HG03469 (cell line): ENCODE results near the gene TNNT1.
"Not testable (repeated sequence)": the region's sequence is repeated elsewhere in the genome, so short reads cannot be mapped to it uniquely, and the experiment has no call there.

Experiments
- ATAC-seq: cut with Tn5 transposase; IDR thresholded peaks from one replicate; pipeline ENCODE4 v1.9.1; 2021; ENCODE audit warnings: mild to moderate bottlenecking, moderate library complexity, moderate number of reproducible peaks; ENCODE audit not compliant: unreplicated experiment

TNNT1 gene

GRCh38 chr19:55149078-55150003 is at the start of gene TNNT1:
Gene TNNT1, minus strand, starts transcription at chr19:55149206. Its CDS starts 2,049 bp downstream, at chr19:55147157.
- ATAC-seq, result no peak

- no peak for ATAC-seq
These were observed 49.6 kb upstream of the TNNT1 start for GRCh38 chr19:55198651-55199050.

DNA sequence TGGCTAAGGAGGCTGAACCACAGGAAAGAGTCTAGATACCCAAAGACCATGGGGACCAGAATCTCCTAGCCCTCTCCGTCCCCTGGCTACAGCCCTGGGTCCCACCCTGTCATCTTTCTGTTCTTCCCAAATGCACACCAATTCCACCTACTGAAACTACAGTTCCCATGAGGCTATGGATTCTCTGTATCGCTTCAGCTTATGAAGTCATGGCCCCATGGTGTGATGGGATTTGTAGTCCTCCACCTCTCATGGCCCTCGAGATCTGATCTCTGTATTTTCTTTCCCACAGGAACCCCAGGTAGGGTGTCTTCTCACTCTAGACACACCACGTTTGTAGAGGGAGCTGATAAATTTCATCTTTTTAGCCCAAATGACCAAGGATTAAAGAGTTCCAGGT is 48.5 kb upstream of the TNNT1 start:
- ATAC-seq, result no peak

GRCh38 chr19:55196803-55197202 is 47.8 kb upstream of the TNNT1 start:
- no peak for ATAC-seq

GRCh38 chr19:55193481-55193880 is 44.5 kb upstream of the TNNT1 start:
- ATAC-seq, result no peak

DNA sequence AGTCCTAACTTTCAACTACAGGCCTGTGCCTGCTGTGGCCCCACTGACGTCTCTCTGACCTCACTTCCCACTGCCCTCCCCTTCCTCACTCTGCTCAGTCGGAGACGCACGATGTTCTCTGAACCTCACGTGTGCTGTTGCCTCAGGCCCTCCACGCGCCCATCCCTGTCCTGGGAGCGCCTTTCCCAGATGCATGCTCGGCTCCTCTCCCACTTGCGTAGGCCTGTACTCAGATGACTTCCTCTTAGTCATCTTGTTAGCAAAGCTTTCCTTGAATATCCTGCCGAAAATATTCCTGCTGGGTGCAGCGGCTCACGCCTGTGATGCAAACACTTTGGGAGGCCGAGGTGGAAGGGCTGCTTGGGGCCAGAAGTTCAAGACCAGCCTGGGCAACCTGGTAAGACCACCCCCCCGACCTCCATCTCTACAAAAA is 40.4 kb upstream of the TNNT1 start:
- ATAC-seq, result no peak

- no peak for ATAC-seq
These were observed 39.6 kb upstream of the TNNT1 start for GRCh38 chr19:55188625-55189024.

DNA sequence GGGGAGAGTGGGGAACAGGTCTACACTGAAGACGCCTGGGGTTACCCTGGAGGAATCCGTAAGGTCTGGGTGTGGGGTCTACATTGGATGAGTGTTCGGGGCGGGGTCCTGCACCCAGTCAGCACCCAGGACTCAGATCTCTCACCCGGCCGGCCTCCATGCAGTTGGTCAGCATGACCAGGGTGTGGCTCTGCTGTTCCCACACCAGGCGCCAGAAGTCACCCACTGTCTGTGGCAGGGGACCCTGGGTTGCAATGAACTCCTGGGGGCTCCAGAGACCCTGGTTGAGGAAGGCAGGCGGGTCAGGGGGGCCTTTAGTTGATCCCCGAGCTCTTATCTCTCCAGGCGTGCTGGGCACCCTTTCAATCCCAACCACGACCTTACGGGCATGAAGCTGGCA is 37.1 kb upstream of the TNNT1 start:
- no peak for ATAC-seq

GRCh38 chr19:55181740-55182139 is 32.7 kb upstream of the TNNT1 start:
- ATAC-seq, result no peak

GRCh38 chr19:55179606-55180484 is 30.8 kb upstream of the TNNT1 start, which contains the start of gene SYT5:
Gene SYT5, minus strand, starts transcription at chr19:55180289. Its CDS starts 1,248 bp downstream, at chr19:55179041.
- ATAC-seq, result no peak

GRCh38 chr19:55178781-55179599 is 30.0 kb upstream of the TNNT1 start:
- ATAC-seq, result peak; percentile 67

- no peak for ATAC-seq
These were observed 27.1 kb upstream of the TNNT1 start for GRCh38 chr19:55176076-55176475.

DNA sequence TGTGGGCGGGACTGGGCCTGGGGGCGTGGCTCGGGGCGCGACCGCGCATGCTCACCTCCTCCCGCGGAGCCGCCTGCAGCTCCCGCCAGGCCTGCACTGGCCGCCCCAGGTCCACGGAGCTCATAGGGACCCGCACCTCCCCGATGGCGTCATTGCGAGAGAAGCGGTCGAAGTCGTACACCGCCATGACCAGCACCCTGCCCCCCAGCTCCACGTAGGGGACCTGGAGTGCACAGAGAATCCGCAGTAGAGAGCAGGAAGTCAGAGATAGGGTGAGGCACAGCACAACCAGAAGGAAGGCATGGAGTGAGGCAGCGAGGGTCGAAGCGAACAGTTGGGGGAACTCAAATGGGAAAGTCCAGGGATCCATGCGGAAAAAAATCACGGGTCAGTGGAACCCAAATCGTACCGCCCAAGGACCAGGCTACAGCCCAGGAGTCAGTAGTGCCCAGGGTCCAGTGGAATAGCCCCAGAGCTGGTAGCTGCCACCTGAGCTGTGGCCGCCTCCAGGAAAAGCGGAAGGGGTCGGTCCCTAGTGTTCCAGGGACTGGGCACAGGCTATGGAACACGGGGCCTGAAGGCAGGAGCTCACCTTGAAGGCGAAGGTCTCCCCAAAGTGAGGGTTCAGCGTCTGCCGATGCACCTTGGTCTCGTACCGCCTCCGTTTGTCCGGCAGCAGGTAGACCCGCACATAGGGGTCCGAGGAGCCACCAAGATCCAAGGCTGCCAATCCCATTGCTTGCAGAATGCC is 26.3 kb upstream of the TNNT1 start:
- ATAC-seq, result no peak

DNA sequence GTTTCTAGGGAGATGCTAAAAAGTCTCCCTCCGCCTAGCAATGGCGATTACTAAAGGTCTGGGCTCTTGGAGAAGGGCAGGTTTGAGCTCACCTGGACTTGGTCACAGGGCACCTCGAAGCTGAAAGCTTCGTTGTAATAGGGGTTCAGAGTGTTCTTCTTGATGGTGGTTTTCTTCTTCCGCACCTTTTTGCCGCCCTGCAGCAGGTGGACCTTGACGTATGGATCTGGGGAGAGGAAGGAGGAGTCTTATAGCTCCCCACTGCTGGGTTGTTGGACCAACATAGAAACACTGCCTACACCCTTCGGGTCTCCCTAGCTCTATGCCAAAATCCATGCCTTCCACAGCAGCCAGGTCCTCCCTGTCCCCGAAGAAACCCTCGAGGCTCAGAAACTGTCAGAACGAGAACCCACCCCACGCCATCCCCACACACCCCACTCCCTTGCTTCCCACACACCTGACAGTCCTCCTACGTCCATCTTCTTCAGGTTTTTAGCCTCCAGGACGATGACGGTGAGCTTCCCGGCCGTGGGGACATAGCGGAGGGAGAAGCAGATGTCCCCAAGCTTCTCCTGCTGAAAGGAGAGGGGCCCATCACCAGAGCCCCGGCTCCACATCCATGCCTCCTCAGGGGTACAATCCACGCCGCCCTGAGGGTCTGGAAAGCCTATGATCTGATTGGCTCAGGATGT is 25.6 kb upstream of the TNNT1 start:
- ATAC-seq, result no peak

GRCh38 chr19:55173714-55174409 is 24.9 kb upstream of the TNNT1 start:
- no peak for ATAC-seq

- ATAC-seq, result no peak
These were observed 24.2 kb upstream of the TNNT1 start for GRCh38 chr19:55173186-55173713.

- no peak for ATAC-seq
These were observed 23.7 kb upstream of the TNNT1 start for GRCh38 chr19:55172741-55173140.

- ATAC-seq, result not testable (repeated sequence)
These were observed 23.3 kb upstream of the TNNT1 start for GRCh38 chr19:55172318-55172717.
